Measurements from ENCODE around the gene FYB1.
A peak's percentile ranks its signal among the peaks of the same experiment; 100 is the strongest.
"Not testable (repeated sequence)": the region's sequence is repeated elsewhere in the genome, so short reads cannot be mapped to it uniquely, and the experiment has no call there.

Gene FYB1

DNA sequence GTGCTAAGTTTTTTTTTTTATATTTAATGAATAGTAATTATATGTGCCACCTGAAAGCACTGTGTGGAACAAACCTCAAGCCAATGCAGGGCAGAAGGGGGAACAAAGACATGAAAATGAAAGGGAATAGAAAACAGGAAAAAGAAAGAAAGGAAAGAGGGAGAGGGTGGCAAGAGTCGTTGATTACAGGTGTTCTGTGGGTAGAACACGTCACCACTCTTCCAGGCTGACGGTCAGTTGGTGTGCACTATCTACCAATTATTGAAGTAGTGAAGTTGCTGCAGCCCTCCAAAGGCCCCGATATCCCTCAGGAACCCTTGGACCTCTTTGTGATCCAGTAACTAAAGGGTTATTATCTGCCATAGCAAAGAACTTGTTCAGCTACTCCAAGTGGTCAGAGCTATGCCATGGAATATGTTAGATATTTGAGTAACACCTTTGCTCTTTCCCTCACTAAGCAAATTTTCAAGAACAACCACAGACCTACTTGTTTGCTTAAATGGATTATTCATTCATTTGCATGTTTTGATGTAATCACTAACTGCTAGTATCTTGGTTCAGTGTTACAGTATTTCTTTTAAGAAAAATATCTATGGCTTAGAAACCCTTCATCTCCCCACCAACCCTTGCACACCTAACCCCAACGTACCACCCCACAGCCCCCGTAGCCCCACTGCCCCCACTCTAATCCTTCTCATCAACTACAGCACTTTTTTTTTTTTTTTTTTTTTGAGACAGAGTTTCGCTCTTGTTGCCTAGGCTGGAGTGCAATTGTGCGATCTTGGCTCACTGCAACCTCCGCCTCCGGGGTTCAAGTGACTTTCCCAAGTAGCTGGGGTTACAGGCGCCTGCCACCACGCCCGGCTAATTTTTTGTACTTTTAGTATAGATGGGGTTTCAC lies 31.3 kb downstream of the FYB1 start:
- DNase-seq (ENCODE audit: low read depth in 2 of 2): no peak

DNA sequence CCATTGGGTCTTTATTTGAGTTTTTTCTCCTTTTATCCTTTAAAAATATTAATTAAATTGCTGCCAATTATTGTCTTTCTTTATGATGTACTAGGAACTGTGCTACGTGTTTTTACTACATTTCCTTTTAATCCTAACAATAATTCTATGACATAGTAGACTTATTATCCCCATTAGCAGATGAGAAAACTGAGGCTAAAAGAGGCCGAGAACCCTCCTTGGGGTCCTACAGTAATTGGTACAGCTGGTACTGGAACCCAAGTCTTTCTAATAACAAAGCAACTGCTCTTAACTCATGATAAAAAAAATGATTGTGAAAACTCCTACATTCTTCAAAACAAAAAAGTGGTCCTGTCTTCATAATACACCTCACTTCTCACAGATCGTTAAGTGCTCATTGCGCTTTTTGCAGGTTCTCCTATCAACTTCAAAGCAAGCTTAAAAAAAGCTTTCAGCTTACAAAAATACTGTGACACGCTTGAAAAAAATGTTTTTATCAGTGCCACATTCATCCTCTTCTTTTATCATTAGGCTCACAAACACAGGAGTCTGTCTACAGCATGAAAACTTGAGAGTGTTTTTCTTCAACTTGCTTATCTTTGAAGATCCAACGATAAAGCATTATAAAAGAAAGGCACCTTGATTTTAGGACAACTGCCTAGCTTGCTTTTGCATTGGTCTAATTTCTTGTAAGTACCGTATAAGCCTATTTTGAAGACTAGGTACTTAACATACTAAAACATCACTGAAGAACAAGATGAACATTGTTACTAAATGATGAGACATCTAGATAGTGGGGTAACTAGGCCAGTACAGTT lies 32.4 kb downstream of the FYB1 start:
- no peak for DNase-seq (ENCODE audit: low read depth in 2 of 2)

GRCh38 chr5:39186289-39186688 lies 33.1 kb downstream of the FYB1 start:
- DNase-seq (ENCODE audit: low read depth in 2 of 2): no peak

DNA sequence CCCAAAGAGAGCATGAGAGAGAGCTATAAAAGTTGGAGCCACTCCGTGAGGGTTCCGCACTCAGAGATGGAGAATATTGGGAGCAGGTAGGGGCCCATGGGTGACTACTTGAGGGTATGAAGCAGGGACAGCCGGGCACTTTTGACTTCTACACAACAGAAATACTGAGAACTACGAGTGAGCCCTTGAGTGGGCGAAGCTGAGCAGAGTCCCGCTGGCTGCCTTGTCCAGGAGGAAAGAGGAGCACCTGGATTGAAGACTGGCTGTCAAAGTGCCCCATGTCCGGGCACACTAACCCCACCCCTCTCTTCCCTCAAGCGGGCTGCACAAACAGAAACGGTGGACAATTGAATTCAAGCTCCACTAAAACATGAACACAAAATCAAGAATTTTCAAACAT lies 33.6 kb downstream of the FYB1 start:
- DNase-seq (ENCODE audit: low read depth in 2 of 2): no peak

- not testable (repeated sequence) for DNase-seq (ENCODE audit: low read depth in 2 of 2)
Measured at GRCh38 chr5:39179561-39179960, 39.8 kb downstream of the FYB1 start.

- DNase-seq (ENCODE audit: low read depth in 2 of 2): no peak
Measured at GRCh38 chr5:39178861-39179260, 40.5 kb downstream of the FYB1 start.

GRCh38 chr5:39178171-39178570 lies 41.2 kb downstream of the FYB1 start:
- peak; percentile 18 to 31 for DNase-seq (ENCODE audit: low read depth in 2 of 2)

DNA sequence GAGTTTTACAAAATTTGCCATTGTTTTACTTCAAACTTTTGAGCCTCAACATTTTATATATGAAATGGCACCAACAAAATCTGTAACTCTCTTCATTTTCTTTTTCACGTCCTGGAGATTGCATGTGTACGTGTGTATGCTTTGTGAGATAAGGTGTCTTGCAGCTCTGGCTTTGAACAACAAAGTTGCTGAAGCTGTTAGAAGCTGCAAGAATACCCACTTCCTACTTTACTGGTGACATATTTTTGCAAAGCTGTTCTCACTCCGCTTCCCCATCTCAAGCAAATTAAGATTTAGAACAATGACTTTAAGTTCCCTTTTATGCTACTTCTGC lies 41.8 kb downstream of the FYB1 start:
- DNase-seq (ENCODE audit: low read depth in 2 of 2): no peak

GRCh38 chr5:39176759-39177630 lies 42.4 kb downstream of the FYB1 start:
- no peak for DNase-seq (ENCODE audit: low read depth in 2 of 2)

GRCh38 chr5:39175273-39175955 lies 43.9 kb downstream of the FYB1 start:
- no peak for DNase-seq (ENCODE audit: low read depth in 2 of 2)

DNA sequence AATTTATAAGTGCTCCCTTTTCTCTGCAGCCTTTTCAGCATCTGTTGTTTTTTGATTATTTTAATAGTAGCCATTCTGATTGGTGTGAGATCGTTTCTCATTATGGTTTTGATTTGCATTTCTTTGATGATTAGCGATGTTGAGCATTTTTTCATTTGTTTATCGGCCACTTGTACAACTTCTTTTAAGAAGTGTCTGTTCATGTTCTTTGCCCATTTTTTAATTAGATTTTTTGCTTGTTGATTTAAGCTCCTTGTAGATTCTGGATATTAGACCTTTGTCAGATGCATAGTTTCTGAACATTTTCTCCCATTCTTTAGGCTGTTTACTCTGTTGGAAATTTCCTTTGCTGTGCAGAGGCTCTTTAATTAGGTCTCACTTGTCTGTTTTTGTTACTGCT lies 46.3 kb downstream of the FYB1 start:
- no peak for DNase-seq (ENCODE audit: low read depth in 2 of 2)

DNA sequence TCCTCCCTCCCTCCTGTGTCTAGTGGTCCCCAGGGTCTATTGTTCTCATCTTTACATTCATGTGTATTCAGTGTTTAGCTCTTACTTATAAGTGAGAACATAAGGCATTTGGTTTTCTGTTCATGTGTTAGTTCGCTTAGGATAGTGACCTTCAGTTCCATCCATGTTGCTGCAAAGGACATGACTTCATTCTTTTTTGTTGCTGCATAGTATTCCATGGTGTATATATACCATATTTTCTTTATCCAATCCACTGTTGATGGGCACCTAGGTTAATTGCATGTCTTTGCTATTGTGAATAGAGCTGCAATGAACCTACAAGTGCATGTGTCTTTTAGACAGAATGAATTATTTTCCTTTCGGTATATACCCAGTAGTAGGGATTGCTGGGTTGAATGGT lies 46.8 kb downstream of the FYB1 start:
- DNase-seq (ENCODE audit: low read depth in 2 of 2): no peak

DNA sequence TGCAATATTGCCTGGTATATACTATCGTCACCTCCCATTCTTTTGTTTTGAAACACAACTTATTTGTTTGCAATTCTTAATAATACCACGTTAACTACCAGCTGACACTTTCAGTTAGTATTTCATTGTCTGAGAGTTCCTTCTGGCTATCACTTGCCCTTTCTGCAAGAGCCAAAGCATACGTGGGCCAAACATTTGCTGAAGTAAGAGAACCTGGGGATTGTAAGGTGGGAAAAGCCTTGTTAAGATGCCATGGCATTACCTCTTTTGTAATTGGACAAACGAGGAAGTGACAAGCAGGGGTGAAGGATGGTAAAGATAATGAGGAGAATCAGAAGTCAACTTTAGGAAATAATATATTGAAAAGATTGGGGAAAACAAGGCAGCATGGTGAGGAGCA lies 47.7 kb downstream of the FYB1 start:
- DNase-seq (ENCODE audit: low read depth in 2 of 2): no peak

- peak; percentile 66 to 75 for DNase-seq (ENCODE audit: low read depth in 2 of 2)
Measured at GRCh38 chr5:39169081-39169480, 50.3 kb downstream of the FYB1 start.

- no peak for DNase-seq (ENCODE audit: low read depth in 2 of 2)
Measured at GRCh38 chr5:39167972-39168342, 51.4 kb downstream of the FYB1 start.

- peak in 1 of 2 experiments; percentile 4 for DNase-seq (ENCODE audit: low read depth in 2 of 2)
Measured at GRCh38 chr5:39167141-39167971, 52.0 kb downstream of the FYB1 start.

DNA sequence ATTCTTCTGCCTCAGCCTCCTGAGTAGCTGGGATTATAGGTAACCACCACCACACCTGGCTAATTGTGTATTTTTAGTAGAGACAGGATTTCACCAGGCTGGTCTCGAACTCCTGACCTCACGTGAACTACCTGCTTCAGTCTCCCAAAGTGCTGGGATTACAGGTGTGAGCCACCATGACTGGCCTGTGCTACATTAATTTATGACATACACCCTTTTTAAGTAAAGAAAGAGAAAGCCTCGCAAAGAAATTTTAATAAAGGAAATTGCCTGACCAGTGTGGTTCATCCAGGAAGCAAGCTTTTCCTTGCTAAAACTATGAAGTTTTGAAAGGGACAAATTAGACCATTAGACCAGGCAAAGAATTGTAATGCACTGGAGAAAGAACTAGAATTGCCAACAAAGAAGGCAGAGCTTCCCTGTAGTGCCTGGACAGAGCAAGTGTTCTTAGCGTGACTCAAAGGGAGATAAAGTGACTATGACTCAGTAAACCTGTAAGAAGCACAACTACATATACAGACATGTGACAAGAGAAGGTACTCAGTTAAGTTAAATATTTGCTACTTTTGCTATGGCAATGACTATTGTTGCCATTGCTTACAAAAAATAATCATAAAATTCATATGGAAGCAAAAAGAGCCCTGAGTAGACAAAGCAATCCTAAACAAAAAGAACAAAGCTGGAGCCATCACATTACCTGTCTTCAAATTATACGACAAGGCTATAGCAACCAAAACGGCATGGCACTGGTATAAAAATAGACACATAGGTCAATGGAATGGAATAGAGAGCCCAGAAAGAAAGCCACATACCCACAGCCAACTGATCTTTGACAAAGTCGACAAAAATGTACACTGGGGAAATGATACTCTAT lies 54.6 kb downstream of the FYB1 start:
- DNase-seq (ENCODE audit: low read depth in 2 of 2): no peak

DNA sequence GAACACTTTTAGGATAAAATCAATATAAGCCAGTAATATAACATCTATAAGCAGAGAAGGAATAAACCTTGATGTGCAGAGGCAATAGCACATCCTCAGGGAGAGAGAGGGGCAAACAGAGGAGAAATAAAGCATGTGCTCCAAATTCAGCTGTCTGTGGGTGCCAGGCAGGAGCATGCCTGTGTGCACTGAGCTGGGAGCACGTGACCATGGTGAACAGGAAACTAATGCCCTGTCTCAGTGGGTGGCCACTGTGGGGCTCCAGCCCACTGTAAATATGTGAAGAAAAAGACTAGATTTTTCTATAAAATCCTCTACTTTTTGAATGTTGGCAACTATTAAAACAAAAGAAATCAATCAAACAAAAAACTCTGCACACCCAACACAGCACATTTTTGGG lies 55.3 kb downstream of the FYB1 start:
- DNase-seq (ENCODE audit: low read depth in 2 of 2): no peak

DNA sequence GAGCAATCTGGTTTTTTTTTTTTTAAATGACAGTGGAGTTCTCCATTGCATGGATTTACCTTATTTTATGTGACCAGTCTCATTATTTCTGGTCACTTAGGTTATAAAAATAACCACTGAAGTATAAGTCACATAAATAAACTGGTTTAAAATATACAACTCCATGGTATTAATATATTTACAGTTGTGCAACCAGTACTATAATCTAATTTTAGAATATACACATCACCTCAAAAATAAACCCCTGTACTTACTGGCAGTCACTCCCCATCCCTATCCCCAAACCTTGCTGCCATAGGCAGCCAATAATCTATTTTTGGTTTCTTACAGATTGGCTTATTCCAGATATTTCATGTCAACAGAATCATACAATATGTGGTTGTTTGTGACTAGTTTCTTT lies 57.8 kb downstream of the FYB1 start:
- DNase-seq (ENCODE audit: low read depth in 2 of 2): no peak
